GM12873 (cell line): ENCODE data around the gene ANGPTL7.

ENCODE experiments used
- CTCF ChIP-seq: IDR thresholded peaks from 2 replicates; pipeline ENCODE4 v1.5.1; 2012; ENCODE audit warnings: low read depth, mild to moderate bottlenecking, moderate library complexity, low read length, control low read depth; ENCODE audit not compliant: insufficient read depth; ENCODE audit errors: missing control alignments

ANGPTL7 gene

GRCh38 chr1:11194407-11195176, 5.4 kb downstream of the ANGPTL7 start:
- no peak for TF ChIP-seq CTCF

- TF ChIP-seq CTCF: no peak
Measured at GRCh38 chr1:11196945-11197344, 7.8 kb downstream of the ANGPTL7 start.

- TF ChIP-seq CTCF: no peak
Measured at GRCh38 chr1:11197359-11197758, 8.2 kb downstream of the ANGPTL7 start.

- TF ChIP-seq CTCF: no peak
Measured at GRCh38 chr1:11198257-11198656, 9.1 kb downstream of the ANGPTL7 start.

GRCh38 chr1:11198851-11199594, 9.9 kb downstream of the ANGPTL7 start:
- no peak for TF ChIP-seq CTCF

GRCh38 chr1:11204396-11205190, 15.4 kb downstream of the ANGPTL7 start:
- no peak for TF ChIP-seq CTCF

GRCh38 chr1:11207898-11208611, 18.9 kb downstream of the ANGPTL7 start:
- no peak for TF ChIP-seq CTCF
